ENCODE measurements around the gene MACF1.
"Not testable (repeated sequence)": the region's sequence is repeated elsewhere in the genome, so short reads cannot be mapped to it uniquely, and the experiment has no call there.

The MACF1 gene, protein sequence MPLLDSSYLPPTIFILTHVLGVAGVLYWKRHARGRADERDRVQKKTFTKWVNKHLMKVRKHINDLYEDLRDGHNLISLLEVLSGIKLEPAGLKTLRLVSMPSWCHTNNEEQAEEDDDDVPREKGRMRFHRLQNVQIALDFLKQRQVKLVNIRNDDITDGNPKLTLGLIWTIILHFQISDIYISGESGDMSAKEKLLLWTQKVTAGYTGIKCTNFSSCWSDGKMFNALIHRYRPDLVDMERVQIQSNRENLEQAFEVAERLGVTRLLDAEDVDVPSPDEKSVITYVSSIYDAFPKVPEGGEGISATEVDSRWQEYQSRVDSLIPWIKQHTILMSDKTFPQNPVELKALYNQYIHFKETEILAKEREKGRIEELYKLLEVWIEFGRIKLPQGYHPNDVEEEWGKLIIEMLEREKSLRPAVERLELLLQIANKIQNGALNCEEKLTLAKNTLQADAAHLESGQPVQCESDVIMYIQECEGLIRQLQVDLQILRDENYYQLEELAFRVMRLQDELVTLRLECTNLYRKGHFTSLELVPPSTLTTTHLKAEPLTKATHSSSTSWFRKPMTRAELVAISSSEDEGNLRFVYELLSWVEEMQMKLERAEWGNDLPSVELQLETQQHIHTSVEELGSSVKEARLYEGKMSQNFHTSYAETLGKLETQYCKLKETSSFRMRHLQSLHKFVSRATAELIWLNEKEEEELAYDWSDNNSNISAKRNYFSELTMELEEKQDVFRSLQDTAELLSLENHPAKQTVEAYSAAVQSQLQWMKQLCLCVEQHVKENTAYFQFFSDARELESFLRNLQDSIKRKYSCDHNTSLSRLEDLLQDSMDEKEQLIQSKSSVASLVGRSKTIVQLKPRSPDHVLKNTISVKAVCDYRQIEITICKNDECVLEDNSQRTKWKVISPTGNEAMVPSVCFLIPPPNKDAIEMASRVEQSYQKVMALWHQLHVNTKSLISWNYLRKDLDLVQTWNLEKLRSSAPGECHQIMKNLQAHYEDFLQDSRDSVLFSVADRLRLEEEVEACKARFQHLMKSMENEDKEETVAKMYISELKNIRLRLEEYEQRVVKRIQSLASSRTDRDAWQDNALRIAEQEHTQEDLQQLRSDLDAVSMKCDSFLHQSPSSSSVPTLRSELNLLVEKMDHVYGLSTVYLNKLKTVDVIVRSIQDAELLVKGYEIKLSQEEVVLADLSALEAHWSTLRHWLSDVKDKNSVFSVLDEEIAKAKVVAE (N-terminal part only)

DNA sequence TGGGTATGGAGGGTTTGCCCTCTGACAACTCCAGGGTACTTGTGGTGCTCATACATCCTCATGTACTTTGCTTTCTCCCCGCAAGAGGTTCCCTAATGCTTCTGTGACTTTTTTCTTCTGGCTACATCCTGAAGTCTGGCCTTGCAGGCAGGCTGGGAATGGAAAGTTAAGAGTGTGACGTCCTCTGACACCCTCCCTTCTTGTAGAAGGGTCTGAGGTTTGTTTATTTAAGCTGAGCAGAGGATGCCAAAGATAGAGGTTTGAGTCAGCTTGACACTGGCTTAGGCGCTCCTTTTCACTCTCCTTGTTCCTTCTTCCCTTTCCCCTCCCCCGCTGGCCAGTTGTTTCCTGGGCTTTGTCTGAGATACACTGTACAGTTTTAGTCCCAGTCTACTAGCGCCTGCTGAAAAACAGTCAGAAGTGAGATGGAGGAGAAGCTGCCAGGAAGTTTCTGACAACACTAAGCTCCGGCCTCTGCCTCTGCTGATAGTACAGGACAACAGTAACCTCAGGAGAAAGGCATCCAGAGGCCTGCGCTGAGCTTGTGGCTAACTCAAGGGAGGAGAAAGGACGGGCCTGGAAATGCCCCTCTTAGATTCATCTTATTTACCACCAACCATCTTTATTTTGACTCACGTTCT, at the start of gene MACF1:
TSS of gene MACF1 (plus strand) at position 255 of the 641 bp plus-strand sequence. CDS start at position 583, 328 bp downstream.
- DNase-seq (ENCODE audit: low read depth) = peak; percentile 22

GRCh38 chr1:39157304-39157703, 47.2 kb upstream of the MACF1 start:
- DNase-seq (ENCODE audit: low read depth) = no peak

- no peak for DNase-seq (ENCODE audit: low read depth)
Measured at GRCh38 chr1:39158327-39159086, 46.0 kb upstream of the MACF1 start.

DNA sequence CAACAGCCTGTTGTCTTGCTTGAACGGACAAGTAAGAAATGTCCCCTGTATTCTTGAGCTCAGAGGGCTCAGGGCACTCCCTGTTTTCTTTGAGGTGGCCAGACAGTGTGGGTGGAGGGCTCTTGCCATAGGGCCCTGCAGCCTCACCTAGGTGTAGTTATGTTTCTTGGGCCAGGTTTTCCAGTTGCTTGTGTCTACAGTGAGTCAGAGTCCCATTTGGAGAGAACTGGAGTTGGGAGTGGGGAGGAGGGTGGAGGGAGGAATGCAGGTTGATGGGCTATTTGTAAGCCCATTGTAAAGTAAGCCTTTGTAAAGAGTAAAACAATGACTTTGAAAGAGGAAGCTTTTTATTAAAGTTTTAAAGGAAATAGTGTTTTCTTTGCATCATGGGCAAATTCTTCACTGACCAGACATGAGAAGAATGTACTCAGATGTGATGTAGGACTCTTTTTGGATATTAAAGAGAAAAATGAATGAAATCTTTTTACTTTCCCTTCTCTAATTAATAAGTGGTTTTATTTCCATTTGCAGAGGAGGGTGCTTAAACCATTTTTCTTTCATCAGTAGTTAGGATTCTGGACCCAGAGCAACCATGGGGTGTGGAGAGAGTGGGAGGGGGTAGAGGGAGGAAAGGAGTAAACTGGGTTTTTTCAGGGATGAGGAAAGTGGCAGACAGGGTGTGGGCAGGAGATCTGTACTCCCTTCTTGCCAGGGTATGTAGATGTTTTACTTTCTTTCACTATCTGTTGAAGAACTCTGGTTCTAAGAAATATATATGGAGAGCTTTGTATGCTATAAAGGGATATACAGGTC, 45.1 kb upstream of the MACF1 start:
- no peak for DNase-seq (ENCODE audit: low read depth)

GRCh38 chr1:39160703-39161102, 43.8 kb upstream of the MACF1 start:
- DNase-seq (ENCODE audit: low read depth) = no peak

- not testable (repeated sequence) for DNase-seq (ENCODE audit: low read depth)
Measured at GRCh38 chr1:39161811-39162210, 42.7 kb upstream of the MACF1 start.

DNA sequence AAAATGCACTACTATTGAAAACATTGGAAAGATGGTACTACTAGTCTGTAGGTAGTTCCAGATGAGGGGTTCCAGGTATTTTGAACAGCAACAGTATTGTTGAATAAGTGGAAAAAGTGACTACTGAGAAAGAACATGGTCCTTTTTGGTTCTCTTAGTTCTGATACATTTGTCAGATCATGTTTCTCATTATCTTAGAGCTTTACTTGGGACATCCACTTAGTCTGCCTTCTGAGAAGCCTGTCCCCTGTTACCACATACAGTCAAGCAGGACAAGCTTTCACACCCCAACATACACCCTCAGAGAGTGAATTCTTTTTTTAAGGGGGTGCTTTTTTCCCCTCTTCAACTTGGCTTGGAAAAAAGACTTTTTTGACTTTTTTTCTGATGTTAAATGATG, 41.0 kb upstream of the MACF1 start:
- DNase-seq (ENCODE audit: low read depth) = no peak

DNA sequence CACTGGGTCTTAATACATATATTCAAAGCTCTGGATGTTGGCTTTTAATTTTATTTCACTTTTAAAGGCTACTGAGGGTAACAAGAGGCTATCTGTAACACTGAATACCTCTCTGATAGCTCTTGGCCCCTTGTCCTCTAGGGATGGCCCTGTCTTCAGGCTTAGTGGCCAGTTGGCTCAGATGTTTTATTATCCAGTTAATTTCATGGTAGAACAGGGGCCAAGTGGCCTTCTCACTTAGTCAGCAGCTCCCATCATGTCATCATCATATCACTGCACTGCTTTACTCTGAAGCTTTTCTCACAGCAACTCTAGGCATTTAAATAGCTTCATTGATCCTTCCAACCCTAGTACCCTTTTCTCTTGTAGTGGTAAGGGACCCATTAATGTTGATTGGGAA, 40.2 kb upstream of the MACF1 start:
- DNase-seq (ENCODE audit: low read depth) = no peak

DNA sequence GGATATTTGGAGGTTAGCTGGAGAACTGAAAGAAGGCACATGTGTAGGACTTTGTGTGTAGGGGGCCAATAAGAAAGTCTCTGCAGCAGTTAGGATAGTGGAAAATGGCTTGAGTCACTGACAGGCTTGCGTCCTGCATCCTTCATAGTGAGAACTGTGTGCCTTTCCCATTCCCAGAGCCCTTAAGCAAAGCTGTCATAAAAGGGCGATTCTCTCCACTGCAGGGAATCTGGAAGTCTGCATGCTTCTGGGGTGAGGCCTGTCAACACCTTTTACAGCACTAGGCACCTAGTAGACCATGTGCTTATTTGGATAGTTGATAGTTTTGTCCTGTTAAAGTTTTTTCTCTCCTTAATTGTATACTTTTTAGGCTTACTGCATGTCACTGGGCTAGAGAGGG, 39.4 kb upstream of the MACF1 start:
- no peak for DNase-seq (ENCODE audit: low read depth)

- DNase-seq (ENCODE audit: low read depth) = no peak
Measured at GRCh38 chr1:39165488-39165887, 39.0 kb upstream of the MACF1 start.

DNA sequence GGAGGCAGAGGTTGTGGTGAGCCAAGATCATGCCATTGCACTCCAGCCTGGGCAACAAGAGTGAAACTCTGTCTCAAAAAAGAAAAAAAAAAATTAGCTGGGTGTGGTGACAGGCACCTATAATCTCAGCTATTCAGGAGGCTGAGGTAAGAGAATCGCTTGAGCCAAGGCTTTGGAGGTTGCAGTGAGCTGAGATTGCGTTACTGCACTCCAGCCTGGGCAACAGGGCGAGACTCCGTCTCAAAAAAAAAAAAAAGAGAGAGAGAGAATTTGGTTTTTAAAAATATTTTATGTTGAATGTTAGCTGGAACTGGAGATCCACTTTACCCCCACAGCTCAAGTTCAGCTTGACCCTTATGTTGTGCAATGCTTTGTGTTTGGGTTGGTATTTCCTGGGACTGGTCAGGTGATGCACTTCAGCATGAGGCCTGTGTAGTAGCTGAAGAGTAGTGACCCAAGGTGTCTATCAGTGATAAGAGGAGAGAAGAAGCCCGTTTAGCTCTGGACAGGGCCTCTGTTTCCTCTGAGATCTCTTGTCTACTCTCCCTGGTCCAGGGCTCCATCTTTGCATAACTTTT, 36.8 kb upstream of the MACF1 start:
- DNase-seq (ENCODE audit: low read depth) = no peak

GRCh38 chr1:39168301-39169080, 36.0 kb upstream of the MACF1 start:
- no peak for DNase-seq (ENCODE audit: low read depth)

DNA sequence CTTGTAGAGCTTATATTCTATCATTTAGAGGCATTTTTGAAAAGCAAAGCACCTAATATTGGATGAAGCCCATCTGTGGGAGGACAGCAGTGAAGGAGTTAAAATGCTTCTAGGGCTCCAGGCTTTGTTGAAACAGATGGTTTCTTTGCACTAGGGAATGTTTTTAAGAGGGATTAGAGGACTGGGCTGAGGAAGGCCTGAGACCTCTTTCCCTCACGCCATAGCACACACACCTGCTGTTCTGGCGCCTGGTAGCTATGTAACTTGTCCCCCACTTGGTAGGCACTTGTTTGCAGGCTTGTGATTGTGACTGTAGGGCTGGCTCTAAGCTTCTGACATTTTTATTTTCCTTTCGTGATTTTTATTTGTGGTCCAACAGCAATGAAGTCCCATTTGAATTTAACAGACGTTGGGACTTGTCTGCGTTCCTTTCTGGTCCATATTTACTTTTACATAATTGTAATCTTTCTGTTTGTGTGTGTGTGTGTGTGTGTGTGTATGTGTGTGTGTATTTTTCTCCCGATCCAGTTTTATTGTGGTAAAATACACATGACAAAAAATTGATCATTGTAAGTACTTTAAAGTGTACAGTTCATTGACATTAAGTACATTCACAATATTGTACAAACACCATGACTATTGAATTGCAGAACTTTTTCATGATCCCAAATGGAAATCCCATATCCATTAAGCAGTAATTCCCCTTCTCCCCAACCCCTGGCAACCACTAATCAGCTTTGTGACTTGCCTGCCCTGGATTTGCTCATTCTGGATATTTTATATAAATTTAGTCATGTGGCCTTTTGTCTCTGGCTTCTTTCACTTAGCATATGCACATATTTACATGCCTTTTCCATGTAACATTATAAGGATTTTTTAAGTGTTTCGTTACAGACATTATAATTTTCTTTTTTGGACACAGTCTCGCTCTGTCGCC, 33.5 kb upstream of the MACF1 start:
- DNase-seq (ENCODE audit: low read depth) = no peak

GRCh38 chr1:39173119-39173994, 31.1 kb upstream of the MACF1 start:
- DNase-seq (ENCODE audit: low read depth) = no peak

DNA sequence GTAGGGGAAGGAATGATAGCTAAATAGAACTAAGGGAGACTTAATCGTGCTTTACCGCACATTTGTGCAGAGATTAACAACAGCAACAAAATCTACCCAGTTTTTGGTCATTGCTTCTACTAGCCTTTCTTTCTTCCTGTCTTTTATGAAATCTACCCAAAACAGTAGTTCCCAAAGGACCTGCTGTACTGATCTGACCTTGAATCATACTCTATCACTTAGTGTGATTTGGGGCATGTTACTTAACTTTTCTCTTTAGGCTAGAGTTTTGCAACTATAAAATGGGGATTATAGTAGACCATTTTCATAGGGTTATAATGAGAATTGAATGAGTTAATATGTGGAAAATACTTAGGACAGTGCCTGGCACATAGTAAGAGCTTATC, 30.5 kb upstream of the MACF1 start:
- no peak for DNase-seq (ENCODE audit: low read depth)

GRCh38 chr1:39174390-39175081, 30.0 kb upstream of the MACF1 start:
- no peak for DNase-seq (ENCODE audit: low read depth)
